HK-2 (cell line): Measurements from ENCODE around the gene RERGL.
"Not testable (repeated sequence)": the region's sequence is repeated elsewhere in the genome, so short reads cannot be mapped to it uniquely, and the experiment has no call there.

ENCODE experiments used
- DNase-seq: peaks from one replicate; pipeline ENCODE4 v3.0.0-alpha.2; 2018; ENCODE audit not compliant: unreplicated experiment

RERGL gene

GRCh38 chr12:18090093-18090492 lies at the start of gene RERGL:
RERGL (minus strand) TSS chr12:18090193; CDS start chr12:18090140, 53 bp downstream.
- DNase-seq: no peak

GRCh38 chr12:18139254-18139653 lies 49.3 kb upstream of the RERGL start:
- DNase-seq: no peak

- DNase-seq: no peak
Measured at GRCh38 chr12:18135509-18135908, 45.5 kb upstream of the RERGL start.

- DNase-seq: no peak
Measured at GRCh38 chr12:18135086-18135485, 45.1 kb upstream of the RERGL start.

GRCh38 chr12:18130851-18131250 lies 40.9 kb upstream of the RERGL start:
- no peak for DNase-seq

GRCh38 chr12:18123707-18124106 lies 33.7 kb upstream of the RERGL start:
- no peak for DNase-seq

- no peak for DNase-seq
Measured at GRCh38 chr12:18120899-18121298, 30.9 kb upstream of the RERGL start.

- DNase-seq: no peak
Measured at GRCh38 chr12:18108611-18109010, 18.6 kb upstream of the RERGL start.

- DNase-seq: no peak
Measured at GRCh38 chr12:18103624-18104023, 13.6 kb upstream of the RERGL start.

GRCh38 chr12:18101043-18101442 lies 11.1 kb upstream of the RERGL start:
- no peak for DNase-seq

GRCh38 chr12:18084080-18084479 lies 5.9 kb downstream of the RERGL start:
- DNase-seq: no peak

GRCh38 chr12:18079541-18080246 lies 10.3 kb downstream of the RERGL start:
- no peak for DNase-seq

GRCh38 chr12:18074001-18074400 lies 16.0 kb downstream of the RERGL start:
- DNase-seq: no peak

- DNase-seq: no peak
Measured at GRCh38 chr12:18072723-18073122, 17.3 kb downstream of the RERGL start.

GRCh38 chr12:18071336-18071735 lies 18.7 kb downstream of the RERGL start:
- no peak for DNase-seq

GRCh38 chr12:18068355-18068754 lies 21.6 kb downstream of the RERGL start:
- DNase-seq: no peak

GRCh38 chr12:18066666-18067065 lies 23.3 kb downstream of the RERGL start:
- no peak for DNase-seq

GRCh38 chr12:18062867-18063266 lies 27.1 kb downstream of the RERGL start:
- not testable (repeated sequence) for DNase-seq

GRCh38 chr12:18057051-18057450 lies 32.9 kb downstream of the RERGL start:
- no peak for DNase-seq

GRCh38 chr12:18054925-18055619 lies 34.9 kb downstream of the RERGL start:
- DNase-seq: no peak

- no peak for DNase-seq
Measured at GRCh38 chr12:18045446-18045992, 44.5 kb downstream of the RERGL start.

GRCh38 chr12:18040060-18040742 lies 49.8 kb downstream of the RERGL start:
- not testable (repeated sequence) for DNase-seq
